Brain pericyte (primary cell): Measurements from ENCODE around the gene CAPRIN2.

Source experiments
- DNase-seq: peaks from one replicate; pipeline ENCODE4 v3.0.0-alpha.2; 2012; ENCODE audit warnings: low read depth, low spot score

Gene CAPRIN2

DNA sequence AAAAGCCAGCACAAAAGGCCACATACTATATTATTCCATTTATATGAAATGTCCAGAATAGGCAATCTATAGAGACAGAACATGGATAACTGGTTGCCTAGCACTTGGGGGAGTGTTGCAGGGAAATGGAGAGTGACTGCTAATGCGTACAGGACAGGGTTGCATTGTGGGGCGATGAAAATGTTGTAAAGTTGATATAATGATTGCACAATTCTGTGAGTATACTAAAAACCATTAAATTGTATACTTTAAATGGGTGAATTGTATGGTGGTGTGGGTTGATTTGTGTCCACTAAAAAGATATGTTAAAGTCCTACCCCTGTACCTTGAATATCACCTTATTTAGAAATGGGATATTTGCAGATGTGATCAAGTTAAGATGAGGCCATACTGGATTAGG is 7.0 kb upstream of the CAPRIN2 start:
- DNase-seq: no peak

DNA sequence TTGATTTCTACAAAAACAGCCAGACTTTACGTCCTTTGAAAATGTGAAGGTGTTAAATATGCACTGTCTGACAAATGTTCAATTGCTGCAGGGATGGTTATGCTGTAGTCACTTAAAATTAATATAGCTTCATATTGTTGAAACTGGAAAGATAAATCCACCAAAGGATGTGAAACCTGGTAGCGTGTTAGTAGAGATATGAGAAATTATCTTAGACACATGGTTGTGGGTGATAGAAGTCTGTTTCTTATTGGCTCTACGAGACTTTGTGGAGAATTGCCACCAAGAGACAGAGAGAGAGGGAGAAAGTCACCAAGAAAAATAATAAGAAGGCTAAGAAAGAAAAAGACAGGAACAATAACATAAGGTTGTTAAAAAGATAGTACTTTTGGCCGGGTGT is 2.6 kb upstream of the CAPRIN2 start:
- no peak for DNase-seq

DNA sequence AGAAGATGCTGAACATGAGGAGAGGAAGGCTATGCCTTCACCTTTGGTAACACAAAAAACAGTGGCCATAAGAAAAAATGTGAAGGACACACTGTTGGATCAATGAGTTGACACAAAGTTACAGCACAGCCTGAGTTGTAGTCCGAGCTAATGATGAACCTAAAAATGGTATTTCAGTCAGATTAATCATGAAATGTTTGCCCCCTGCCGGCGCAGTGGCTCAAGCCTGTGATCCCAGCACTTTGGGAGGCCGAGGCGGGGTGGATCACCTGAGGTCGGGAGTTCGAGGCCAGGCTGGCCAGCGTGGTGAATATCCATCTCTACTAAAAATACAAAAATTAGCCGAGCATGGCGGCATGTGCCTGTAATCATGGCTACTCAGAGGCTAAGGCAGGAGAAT is 1.3 kb upstream of the CAPRIN2 start:
- DNase-seq: no peak

DNA sequence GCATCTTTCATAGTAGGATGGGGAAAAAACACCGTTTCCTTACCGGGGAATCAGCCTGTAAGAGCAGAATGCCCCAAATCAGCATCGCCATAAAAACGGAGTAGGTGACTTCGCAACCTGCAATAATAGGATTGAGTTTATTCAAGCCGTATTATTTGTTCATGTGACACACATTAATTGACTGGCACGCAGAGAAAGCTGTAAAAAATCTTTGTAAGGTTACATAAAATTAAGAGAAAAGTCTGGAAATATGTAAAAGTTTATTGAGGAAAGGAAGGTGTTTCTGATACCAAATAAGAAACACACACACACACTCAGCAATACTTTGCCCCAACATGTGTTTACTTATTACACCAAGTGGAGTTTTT is 628 bp upstream of the CAPRIN2 start:
- DNase-seq: no peak

DNA sequence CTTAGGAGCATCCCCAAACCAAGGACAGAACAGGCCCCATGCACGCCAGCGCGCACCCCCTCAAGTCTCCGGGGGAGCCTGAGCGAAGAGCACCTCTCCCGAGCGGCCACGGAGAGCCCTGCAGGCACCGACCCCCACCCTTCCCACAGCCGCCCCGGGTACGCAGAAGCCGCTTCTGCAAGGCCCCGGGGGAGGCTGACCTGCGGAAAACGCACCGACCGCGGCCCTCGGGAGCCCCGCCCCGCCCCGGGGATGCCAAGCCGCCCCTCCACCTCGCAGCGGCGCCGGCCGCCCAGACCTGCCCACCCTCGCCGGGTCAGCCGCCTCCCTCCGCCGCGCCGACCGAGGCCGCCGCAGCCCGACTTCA is 385 bp downstream of the CAPRIN2 start:
- DNase-seq: no peak

DNA sequence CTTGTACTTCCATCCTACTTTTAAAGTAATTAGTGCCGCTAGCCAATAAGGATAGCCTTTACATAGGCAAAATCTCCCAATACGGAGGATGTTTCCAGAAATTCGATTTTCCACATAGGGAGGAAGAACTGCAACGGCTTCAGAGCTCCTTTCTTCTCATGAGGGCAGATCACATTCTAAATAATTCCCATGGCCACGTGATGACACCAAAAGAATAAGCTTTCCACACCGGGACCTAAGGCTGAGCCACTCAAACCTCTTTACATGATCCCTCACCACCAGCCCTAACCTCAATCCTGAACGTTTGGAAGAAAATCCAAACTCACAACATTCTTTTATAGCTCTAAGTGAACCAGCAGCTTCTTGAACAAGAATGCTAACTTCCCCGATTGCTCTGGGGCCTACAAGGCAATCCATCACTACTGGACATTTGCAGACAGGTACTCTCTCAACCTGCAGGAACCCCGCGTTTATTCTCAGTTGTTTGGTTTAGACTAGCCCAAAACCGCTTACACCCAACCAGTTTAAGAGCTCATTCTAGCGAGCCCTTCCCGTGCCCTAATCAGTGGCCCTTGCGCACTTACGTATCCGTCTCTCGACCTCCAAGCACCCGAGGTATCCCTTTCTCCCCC is 884 bp downstream of the CAPRIN2 start:
- no peak for DNase-seq

DNA sequence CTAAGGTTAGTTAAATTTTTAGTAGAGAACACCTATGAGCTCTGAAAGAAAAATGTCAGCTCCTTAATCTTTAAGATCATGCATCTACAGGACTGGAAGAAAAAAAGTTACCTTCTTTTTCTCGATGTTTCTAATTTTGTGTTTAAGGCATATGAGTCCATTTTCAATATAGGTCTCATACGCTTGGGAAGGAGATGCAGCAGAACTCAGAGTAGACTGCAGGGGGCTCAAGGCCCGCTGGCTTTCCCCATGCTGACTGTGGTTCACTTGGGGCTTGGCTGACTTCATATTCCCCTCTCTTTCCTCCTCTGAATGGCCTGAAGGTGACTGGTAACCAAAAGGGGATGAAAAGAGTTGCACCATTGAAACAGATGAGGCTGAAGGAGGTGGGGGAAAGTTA is 1.5 kb downstream of the CAPRIN2 start:
- DNase-seq: no peak

DNA sequence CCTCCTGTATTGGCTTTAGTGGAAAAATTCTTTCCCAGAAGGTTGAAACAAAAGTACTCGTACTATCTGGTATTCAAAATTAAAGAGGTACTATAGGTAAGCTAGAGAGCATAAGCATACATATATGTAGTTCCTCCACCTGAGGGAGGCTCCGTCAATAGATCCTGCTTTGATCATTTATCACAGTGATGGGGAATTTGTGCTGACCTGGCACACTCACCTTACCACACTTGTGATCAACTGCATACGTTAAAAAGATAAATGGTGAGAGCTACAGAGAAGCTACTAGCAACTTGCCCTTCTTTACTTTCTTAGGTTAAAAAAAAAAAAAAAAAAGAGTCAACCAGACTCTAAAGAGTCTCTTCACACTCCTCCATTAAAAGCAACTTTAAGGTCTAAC is 2.5 kb downstream of the CAPRIN2 start:
- DNase-seq: no peak

DNA sequence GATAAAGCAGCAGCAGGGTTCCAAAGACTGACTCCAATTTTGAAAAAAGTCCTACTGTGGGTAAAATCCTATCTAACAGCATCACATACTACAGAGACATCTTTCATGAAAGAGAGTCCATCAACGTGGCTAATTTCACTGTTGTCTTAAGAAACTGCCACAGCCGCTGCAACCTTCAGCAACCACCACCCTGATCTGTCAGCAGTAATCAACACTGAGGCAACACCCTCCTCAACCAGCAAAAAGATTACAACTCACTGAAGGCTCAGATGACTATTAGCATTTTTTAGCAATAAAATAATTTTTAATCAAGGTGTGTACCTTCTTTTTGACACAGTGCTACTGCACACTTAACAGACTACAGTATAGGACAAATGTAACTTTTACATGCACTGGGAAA is 6.6 kb downstream of the CAPRIN2 start:
- no peak for DNase-seq

DNA sequence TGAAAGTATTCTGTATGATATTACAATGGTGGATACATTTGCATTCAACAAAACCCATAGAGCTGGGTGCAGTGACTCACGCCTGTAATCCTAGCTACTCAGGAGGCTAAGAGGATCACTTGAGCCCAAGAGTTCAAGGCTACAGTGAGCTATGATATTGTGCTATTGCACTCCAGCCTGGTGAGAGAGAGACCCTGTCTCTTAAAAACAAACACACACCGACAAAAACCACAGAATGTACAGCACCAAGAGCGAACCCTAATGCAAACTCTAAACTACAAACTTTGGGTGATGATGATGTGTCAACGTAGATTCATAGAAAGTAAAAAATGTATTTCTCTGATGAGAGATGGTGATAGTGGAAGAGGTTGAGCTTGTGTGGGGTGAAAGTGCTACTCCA is 8.6 kb downstream of the CAPRIN2 start:
- DNase-seq: no peak

DNA sequence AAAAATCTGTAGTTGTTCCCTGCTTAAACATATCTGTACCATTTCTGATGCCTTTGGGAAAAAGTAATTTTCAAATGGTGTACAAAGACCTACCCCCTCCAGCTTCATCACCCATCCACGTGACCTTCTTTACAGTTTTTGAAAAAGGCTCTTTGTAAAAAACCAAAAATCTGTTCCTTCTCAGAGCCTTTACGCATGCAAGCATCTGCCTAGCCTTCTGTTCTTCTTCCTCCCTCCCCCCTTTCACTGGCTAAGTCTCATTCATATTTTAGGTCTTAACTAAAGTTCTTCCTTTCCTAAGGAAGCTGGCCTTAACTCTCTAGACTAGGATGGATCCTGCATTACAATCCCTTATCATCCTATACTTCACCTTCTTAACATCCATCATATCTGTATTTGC is 10.4 kb downstream of the CAPRIN2 start:
- no peak for DNase-seq

DNA sequence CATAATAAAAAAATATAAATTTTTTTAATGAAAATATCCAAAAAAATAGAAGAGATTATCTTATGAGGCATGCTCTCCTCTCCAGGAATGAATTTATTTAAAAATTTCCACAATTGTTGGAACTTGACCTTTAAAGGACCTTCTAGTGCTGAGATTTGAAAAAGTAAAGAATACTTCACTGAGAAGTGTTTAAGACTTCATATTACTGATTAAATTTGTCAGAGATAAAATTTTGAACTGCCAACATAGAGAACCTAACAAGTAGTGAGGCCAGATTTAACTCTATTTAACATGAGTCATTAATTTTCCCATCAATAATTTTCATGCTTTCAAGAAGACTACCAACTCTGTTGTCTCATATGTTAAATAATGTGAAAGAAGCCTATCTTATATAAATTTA is 14.5 kb downstream of the CAPRIN2 start:
- no peak for DNase-seq

DNA sequence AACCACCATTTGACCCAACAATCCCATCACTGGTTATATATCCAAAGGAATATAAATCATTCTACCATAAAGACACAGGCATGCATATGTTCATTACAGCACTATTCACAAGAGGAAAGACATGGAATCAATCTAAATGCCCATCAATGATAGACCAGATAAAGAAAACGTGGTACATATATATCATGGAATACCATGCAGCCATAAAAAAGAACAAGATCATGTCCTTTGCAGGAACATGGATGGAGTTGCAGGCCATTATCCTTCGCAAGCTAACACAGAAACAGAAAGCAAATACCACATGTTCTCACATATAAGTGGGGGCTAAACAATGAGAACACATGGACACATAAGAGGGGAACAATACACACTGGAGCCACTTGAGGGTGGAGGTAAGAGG is 15.7 kb downstream of the CAPRIN2 start:
- no peak for DNase-seq

DNA sequence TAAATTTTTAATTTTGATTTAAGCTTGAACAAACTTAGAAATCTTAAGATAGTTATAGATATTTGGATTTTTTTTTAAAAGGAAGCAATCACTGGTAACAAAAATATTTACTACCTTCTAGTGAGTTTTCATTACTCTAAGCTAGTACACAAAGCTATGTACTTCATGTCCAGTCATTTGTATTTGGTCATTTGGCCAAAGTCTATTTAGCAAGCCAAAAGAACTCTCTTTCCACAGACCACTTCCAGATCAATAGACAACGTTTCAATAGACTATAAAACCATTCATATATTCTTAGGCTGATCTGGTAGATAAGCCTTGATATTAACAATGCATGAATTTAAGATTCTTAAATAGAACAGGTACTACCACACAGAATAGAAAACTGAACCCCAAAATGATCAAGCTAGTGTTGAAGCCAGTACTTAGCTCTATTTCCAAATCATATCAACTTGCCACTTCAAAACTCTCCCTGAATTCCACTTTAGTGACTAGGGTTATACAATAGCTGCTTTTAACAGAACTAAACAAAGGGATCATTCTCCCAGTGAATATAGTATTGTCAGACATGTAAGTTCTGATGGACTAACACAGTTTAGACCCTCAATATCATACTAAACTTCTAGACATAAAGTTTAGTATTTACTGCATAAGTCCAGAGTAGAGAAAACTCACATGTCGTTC is 21.7 kb downstream of the CAPRIN2 start:
- DNase-seq: no peak

DNA sequence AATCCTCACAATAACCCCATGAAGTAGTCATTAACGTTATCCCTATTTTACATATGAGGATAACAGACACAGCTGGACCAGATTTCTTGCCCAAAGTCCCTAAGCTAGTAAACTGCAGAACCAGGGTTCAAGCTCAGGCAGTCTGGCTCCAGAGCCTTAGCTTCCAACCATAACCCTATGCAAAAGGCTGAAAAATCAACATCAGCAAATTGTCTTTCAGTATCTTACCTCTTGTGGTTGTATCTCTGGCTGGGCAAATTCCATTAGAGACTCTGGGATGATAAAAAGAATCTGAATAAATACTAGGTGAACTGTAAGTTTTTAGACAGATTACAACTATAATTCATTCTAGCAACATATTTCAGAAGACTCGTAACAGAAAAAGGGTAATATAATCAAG is 24.7 kb downstream of the CAPRIN2 start:
- no peak for DNase-seq

DNA sequence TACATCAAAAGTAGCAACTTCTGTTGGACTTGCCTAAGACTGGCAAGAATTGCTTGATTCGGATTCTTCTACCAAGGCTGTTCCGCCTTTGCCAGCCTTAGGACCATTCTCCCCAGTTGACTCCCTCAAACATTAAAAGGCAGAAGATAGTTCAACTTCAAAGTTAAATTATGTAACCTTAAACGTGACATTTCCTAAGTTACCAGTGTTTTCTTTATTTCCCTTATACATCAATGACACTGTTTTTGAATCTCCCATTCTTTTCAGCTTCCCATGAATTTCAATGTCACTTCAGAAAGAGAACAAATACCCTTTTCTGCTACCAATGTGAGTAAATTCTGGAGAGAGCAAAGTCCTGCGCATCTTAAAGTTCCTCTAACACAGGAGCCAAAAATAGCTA is 25.2 kb downstream of the CAPRIN2 start:
- DNase-seq: no peak

DNA sequence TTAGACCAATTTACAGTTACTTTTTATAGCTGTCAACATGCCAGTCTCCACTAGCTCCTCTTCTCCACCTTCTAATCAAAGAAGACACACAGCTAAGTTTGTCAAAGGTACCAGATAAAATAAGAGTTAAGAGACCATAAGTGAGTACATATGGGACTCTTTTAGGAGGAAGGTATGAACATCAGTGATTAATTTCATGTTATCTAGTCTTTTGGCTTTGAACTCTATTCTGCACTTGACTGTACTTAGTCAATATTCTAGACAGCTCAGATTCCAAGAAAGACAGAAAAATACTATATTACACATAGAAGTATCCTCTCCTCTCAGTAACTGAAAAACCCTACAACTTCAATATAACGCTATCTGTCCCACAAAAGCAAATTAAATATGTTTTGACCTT is 28.1 kb downstream of the CAPRIN2 start:
- DNase-seq: no peak

DNA sequence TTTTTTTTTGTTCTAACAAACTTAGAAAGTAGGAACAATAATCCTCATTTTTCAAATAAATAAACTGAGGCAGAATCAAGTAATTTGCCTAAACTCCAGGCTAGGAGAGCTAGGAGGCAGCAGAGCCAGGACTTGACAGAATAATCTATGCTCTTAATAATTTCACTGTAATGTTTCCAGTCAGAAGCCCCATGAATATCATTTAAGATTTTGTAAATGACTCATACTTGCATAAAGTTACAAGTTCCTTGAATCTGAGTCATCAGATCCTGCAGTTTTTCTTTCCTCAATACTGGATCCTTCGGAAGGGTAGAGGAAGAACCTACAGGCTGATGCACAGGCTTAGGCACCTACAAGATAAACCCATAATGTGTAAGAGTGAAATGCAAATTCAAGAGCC is 29.0 kb downstream of the CAPRIN2 start:
- peak; percentile 41 for DNase-seq

DNA sequence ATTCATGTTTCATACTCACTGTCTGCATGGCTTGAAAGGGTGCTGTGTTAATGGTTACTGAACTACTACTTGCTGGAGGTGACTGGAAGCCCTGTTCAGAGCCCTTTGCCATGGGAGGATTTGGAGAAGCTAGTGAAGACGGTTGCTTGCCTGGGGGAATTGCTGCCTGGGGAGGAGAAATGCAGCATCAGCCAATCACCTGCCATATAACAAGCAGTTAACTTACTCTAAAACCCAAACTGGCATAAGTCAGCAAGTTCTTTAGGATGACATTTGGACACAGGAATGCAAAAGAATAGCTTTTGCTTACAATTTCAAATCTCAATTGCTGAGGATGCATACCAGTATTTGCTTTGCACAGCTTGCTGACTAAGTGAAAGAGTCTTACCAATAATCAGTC is 35.7 kb downstream of the CAPRIN2 start:
- peak; percentile 32 for DNase-seq

DNA sequence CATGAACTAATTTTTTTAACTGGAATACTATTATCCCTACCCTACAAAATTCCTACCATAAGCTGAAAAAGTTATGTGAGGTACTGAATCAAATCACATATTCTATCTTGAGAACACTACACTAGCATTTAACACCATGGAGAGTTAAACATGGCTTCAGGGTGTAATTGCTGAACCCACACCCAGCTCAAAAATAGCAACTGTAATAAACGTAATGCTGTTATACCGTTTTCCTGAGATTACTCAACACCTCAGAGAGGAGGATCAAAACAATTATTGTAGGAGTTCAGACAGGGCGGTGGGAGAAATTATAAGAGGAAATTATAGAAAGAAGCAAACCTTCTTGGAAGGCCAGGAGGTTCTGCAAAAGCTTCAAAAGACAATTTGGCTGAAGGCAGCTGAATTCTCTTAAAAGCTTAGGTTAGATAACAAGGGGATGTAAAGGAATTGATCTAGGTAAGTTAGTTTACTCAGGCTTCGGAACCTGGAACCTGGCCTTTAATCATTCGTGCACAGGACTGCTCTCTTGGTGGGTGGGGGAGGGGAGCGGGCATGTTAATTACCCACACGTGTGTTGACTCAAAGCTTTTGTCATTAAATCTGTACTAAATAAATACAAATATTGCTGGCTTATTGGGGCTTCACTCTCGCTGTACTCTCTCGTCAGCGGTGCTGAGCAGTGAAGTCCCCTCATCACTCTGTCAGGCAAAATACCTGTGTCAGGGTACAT is 47.0 kb downstream of the CAPRIN2 start:
- DNase-seq: no peak

DNA sequence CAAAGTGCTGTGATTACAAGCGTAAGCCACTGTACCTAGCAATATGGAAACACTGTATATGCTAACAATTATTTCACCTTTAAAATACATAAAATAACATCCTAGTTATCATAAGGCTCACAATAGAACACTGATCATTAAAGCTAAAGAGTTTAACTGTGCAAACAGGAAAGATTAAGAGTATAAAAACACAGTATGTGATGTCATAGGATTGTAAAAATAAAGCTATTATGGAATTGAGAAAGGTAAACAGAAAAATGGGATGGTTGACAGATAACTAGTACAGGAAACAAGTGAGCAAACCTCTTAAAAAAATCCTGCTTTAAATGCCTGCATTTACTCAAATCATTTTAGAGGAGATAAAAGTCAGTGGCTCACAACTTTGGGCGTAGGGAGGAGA is 48.3 kb downstream of the CAPRIN2 start:
- DNase-seq: no peak

DNA sequence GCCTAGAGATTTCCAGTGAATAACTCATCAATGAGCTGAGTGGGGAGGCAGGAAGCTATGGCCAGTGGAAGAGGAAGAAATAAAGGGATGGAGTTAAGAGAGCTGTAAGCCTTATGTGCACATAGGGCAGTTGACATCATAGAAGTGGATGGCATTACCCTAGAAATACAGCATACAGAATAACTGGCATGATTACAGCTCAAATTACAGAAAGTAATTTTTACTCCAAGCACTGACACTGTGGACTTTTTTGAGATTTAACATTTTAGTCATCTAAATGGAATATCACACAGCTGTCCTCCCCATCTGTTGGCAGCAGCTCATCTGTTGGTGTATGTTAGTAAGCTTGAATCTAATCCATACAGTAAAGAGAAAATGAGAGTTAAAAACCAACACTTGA is 53.7 kb downstream of the CAPRIN2 start:
- no peak for DNase-seq

DNA sequence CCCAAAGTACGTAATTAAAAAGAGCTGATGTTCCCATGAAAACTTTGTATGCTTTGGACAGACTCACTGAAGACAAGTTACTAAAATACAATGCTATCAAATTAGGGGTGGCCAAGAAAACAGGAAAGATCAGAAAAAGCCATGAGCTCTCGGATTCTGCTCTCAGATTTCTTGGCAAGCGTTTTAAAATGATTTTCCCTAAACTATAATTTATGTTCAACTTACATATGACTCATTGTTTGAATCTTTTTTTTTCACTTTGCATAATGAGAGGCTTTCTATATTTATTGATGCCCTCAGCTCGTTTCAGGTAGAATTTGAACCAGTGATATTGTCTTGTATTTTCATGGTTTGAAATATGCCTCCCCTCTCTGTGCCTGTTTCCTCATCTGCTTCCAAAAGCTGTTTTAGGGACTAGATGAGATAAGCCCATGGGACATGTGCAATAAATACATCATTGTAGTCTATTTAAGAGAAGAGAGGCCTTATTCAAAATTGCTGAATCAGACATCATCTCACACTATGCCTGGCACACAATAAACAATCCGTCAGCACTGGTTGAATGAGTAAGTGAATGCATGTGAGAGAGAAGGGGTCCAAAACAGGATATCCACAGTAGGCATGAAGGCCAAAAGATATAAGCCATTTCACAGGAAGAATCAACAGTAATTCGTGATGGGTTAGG is 54.4 kb downstream of the CAPRIN2 start:
- no peak for DNase-seq
